ENCODE results near the gene AFG1L. TPM values are rescaled to one million over a fixed set of nuclear protein-coding genes. Genes with fewer than 3 reads are reported as not detected.
"Not testable (repeated sequence)": the region's sequence is repeated elsewhere in the genome, so short reads cannot be mapped to it uniquely, and the experiment has no call there.

The AFG1L gene
- polyA plus RNA-seq (ENCODE audit: insufficient read length in 4 of 4): 1 to 10 TPM; 4.9 to 8.7 (median 7.3) TPM

GRCh38 chr6:108294727-108295625 is at the start of gene AFG1L:
Gene AFG1L (plus strand): TSS chr6:108295054. CDS start chr6:108295080, 26 bp downstream.
- DNase-seq (ENCODE audit: low read depth in 4 of 4, low spot score in 3 of 4): peak; percentile 78 to 83 (median 80)

DNA sequence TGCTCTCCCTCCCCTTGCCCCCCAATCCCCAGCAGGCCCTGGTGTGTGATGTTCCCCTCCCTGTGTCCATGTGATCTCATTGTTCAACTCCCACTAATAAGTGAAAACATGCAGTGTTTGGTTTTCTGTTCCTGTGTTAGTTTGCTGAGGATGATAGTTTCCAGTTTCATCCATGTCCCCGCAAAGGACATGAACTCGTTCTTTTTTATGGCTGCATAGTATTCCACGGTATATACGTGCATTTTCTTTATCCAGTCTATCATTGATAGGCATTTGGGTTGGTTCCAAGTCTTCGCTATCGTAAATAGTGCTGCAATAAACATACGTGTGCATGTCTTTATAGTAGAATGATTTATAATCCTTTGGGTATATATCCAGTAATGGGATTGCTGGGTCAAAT is 49.8 kb upstream of the AFG1L start:
- DNase-seq (ENCODE audit: low read depth in 4 of 4, low spot score in 3 of 4): not testable (repeated sequence)

DNA sequence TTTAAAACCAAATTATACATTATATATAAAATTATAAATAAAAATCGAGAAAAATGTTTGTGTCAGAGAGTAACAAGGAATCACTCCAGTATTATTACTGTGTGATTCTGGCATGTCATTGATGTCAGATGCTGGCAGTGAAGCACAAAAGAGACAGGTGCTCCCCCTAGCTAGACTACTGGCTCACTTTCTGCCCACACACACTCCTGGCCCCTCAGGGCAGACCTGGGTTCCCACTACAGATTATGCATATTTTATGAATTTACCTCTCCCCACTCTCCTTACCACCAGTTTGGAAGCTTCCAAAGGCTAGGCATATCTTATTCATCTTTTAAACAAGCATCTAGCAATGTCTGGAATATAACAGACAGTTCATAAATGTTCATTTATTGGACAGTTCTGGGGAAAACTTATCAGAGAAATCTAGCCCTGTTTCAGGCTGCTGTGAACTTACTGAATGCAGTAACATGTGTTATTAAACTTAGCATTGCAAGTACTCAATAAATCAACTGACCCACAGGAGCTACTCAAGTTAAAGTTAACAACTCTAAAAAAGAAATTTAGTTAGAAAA is 46.8 kb upstream of the AFG1L start:
- no peak for DNase-seq (ENCODE audit: low read depth in 4 of 4, low spot score in 3 of 4)

DNA sequence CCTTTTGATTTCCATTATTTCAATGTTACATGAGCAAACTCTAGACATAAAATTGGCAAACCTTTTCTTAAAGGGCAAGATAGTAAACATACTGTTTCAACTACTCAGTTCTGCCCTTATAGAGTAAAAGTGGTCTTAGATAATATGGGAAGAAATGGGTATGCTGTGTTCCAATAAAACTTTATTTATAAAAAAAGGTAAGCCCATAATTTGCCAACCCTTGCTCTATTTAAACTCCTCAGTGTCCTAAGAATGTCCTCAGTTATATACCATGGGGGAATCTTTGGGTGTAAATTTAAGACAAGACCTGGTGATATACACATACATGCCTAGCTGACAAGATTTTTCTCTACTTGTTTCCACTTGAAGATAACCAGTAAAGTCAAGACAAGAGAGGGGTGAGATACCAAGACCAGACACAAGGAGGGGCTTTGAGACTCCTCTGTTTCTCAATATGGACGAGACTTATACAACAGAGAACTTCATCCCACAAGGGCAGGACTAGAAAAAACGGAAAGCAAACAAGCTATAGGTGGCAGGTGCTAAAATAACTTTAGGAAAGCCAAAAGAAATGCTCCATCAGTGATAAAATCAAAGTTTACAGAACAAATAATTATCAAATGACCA is 44.5 kb upstream of the AFG1L start:
- DNase-seq (ENCODE audit: low read depth in 4 of 4, low spot score in 3 of 4): no peak

GRCh38 chr6:108251252-108251651 is 43.6 kb upstream of the AFG1L start:
- no peak for DNase-seq (ENCODE audit: low read depth in 4 of 4, low spot score in 3 of 4)

DNA sequence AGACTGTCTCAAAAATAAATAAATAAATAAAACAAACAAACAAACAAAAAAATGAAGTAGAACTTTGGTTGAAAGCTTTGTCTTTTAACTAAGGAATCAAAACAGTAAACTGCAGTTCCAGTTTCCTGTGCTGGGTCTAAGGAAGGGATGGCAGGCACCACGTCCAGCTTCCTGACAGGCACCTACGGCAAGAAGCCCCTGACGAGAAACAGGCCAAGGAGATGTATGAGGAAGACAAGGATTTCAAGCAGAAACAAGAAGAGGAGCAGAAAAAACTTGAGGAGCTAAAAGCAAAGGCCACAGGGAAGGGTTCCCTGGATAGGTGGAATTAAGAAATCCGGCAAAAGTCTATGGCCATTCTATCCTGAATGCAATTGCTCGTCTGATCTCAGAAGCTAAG is 42.8 kb upstream of the AFG1L start:
- DNase-seq (ENCODE audit: low read depth in 4 of 4, low spot score in 3 of 4): no peak

- DNase-seq (ENCODE audit: low read depth in 4 of 4, low spot score in 3 of 4): no peak
Observed at GRCh38 chr6:108253241-108253640, 41.6 kb upstream of the AFG1L start.

GRCh38 chr6:108254433-108255410 is 40.1 kb upstream of the AFG1L start:
- no peak for DNase-seq (ENCODE audit: low read depth in 4 of 4, low spot score in 3 of 4)

GRCh38 chr6:108260126-108260808 is 34.6 kb upstream of the AFG1L start:
- DNase-seq (ENCODE audit: low read depth in 4 of 4, low spot score in 3 of 4): peak; percentile 24 to 41 (median 31)

GRCh38 chr6:108260809-108261569 is 33.9 kb upstream of the AFG1L start, which contains the start of gene SNX3:
Gene SNX3 (minus strand): TSS chr6:108261040. CDS start chr6:108260921, 119 bp downstream.
- peak; percentile 90 to 92 (median 92) for DNase-seq (ENCODE audit: low read depth in 4 of 4, low spot score in 3 of 4)

DNA sequence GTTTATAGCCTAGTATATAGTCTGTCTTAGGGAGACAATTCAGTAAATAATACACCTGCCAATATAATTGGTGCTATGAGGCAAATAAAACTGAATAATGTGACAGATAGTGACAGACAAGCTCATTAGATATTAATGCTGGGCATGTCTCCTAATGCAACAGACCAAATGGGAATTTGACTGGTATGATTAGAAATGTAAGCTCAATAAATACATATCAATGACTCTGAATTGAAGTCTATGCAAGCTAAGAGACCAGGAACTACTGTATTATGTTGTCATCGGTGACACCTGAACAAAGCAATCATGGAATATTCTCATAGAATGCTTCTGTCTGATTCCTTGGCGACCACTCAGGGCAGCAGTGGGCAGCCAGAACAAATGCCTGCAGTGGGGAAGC is 31.5 kb upstream of the AFG1L start:
- no peak for DNase-seq (ENCODE audit: low read depth in 4 of 4, low spot score in 3 of 4)

DNA sequence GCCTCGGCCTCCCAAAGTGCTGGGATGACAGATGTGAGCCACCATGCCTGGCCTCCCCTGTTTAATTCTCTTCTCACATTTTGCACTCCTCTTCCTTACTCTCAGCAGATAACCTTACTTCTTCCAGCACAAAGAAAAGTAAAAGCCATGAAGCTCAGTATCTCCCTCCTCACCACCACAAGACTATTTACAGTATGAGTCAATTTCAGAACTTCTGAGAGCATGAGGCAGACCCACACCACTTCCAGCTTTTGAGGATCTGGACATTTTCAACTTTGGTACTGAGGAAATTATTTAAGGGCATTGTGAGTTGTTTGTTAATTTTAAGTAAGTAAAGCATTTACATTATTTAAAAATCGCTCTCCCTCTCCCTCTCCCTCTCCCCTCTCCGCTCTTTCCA is 26.0 kb upstream of the AFG1L start:
- no peak for DNase-seq (ENCODE audit: low read depth in 4 of 4, low spot score in 3 of 4)

DNA sequence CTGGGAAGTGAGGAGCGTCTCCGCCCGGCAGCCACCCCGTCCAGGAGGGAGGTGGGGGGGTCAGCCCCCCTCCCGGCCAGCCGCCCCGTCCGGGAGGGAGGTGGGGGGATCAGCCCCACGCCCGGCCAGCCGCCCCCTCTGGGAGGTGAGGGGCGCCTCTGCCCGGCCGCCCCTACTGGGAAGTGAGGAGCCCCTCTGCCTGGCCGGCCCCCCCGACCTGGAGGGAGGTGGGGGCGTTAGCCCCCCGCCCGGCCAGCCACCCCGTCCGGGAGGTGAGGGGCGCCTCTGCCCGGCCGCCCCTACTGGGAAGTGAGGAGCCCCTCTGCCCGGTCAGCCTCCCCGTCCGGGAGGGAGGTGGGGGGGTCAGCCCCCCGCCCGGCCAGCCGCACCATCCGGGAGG is 24.9 kb upstream of the AFG1L start:
- DNase-seq (ENCODE audit: low read depth in 4 of 4, low spot score in 3 of 4): not testable (repeated sequence)

GRCh38 chr6:108274546-108274945 is 20.3 kb upstream of the AFG1L start:
- no peak for DNase-seq (ENCODE audit: low read depth in 4 of 4, low spot score in 3 of 4)

- no peak for DNase-seq (ENCODE audit: low read depth in 4 of 4, low spot score in 3 of 4)
Observed at GRCh38 chr6:108275976-108276375, 18.9 kb upstream of the AFG1L start.

- DNase-seq (ENCODE audit: low read depth in 4 of 4, low spot score in 3 of 4): no peak
Observed at GRCh38 chr6:108277295-108277694, 17.6 kb upstream of the AFG1L start.

- no peak for DNase-seq (ENCODE audit: low read depth in 4 of 4, low spot score in 3 of 4)
Observed at GRCh38 chr6:108277831-108278230, 17.0 kb upstream of the AFG1L start.

DNA sequence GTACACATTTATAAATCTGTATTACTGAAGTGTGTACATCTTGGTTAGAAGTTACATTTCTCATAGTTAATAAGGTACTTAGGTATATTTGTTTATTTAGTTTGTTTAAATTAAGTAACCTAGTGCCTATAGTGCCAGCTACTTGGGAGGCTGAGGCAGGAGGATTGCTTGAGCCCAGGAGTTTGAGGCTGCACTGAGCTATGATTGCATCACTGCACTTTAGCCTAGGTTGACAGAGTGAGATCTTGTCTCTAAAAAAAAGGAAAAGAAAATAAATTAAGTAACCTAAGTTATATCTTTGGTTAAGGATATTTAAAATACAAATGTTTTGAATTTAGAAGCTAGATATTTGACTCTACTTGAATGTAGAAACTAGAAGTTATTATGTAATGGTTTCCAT is 9.5 kb upstream of the AFG1L start:
- DNase-seq (ENCODE audit: low read depth in 4 of 4, low spot score in 3 of 4): no peak

- no peak for DNase-seq (ENCODE audit: low read depth in 4 of 4, low spot score in 3 of 4)
Observed at GRCh38 chr6:108286366-108286765, 8.5 kb upstream of the AFG1L start.
